ENCODE results near the gene AIFM3.

DNA sequence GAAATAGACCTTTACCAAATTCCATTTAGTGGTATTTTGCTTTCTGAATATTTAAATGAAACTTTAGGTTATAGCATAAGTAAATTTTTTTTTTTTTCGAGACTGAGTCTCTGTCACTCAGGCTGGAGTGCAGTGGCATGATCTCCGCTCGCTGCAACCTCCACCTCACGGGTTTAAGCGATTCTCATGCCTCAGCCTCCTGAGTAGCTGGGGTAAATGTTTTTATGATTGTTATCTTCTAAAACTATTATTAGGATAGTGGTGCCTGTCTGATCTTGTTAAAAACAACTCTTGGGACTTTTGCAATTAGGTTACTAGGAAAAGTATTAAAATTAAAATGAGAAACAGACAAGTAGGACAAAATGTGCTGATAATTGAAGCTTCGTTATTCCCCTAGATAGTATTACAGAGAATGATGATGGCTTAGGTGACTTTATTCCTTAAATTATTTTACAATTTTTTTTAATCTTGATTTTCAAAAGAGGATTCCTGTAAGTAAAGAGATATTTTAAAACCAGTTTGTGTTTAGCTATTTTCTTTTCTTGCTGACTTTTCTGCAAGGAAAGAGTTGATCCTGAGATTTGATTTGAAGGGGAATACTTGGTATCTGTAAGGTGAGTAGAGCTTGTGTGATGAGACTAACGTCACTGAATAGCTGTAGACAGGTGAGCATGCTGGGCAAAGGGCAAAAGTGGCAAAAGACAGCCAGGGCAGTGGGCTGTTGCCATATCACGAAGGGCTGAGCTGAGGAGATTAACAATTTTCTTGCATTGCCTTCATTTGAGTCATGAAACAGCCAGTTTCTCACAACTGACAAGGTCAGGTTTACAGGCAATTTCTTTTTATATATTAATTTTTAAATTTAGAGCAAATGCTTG is 29.0 kb upstream of the AIFM3 start:
- TF ChIP-seq, protein P1, sequence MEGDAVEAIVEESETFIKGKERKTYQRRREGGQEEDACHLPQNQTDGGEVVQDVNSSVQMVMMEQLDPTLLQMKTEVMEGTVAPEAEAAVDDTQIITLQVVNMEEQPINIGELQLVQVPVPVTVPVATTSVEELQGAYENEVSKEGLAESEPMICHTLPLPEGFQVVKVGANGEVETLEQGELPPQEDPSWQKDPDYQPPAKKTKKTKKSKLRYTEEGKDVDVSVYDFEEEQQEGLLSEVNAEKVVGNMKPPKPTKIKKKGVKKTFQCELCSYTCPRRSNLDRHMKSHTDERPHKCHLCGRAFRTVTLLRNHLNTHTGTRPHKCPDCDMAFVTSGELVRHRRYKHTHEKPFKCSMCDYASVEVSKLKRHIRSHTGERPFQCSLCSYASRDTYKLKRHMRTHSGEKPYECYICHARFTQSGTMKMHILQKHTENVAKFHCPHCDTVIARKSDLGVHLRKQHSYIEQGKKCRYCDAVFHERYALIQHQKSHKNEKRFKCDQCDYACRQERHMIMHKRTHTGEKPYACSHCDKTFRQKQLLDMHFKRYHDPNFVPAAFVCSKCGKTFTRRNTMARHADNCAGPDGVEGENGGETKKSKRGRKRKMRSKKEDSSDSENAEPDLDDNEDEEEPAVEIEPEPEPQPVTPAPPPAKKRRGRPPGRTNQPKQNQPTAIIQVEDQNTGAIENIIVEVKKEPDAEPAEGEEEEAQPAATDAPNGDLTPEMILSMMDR (conservative IDR thresholded peaks at IDR 0.05; ENCODE audit: low read depth in 2 of 2), result no peak
- TF ChIP-seq CREB1 (CRISPR knock-in tag; IDR thresholded peaks at IDR 0.05; ENCODE audit: low read depth), result no peak
- TF ChIP-seq EZH2phosphoT487 (IDR thresholded peaks at IDR 0.05; ENCODE audit: unreplicated experiment), result no peak
- no peak for TF ChIP-seq EZH2 (IDR thresholded peaks at IDR 0.05; ENCODE audit: low read depth, unreplicated experiment)
- no peak for TF ChIP-seq ZNF331 (CRISPR knock-in tag; IDR thresholded peaks at IDR 0.05; ENCODE audit: low read depth)
- TF ChIP-seq, protein P2, sequence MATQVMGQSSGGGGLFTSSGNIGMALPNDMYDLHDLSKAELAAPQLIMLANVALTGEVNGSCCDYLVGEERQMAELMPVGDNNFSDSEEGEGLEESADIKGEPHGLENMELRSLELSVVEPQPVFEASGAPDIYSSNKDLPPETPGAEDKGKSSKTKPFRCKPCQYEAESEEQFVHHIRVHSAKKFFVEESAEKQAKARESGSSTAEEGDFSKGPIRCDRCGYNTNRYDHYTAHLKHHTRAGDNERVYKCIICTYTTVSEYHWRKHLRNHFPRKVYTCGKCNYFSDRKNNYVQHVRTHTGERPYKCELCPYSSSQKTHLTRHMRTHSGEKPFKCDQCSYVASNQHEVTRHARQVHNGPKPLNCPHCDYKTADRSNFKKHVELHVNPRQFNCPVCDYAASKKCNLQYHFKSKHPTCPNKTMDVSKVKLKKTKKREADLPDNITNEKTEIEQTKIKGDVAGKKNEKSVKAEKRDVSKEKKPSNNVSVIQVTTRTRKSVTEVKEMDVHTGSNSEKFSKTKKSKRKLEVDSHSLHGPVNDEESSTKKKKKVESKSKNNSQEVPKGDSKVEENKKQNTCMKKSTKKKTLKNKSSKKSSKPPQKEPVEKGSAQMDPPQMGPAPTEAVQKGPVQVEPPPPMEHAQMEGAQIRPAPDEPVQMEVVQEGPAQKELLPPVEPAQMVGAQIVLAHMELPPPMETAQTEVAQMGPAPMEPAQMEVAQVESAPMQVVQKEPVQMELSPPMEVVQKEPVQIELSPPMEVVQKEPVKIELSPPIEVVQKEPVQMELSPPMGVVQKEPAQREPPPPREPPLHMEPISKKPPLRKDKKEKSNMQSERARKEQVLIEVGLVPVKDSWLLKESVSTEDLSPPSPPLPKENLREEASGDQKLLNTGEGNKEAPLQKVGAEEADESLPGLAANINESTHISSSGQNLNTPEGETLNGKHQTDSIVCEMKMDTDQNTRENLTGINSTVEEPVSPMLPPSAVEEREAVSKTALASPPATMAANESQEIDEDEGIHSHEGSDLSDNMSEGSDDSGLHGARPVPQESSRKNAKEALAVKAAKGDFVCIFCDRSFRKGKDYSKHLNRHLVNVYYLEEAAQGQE (IDR thresholded peaks at IDR 0.05; ENCODE audit: unreplicated experiment), result no peak
- no peak for TF ChIP-seq POLR2AphosphoS5 (IDR thresholded peaks at IDR 0.05; ENCODE audit: low read depth)
- TF ChIP-seq ZNF114 (CRISPR knock-in tag; IDR thresholded peaks at IDR 0.05), result no peak
